Body of pancreas (tissue), 4 donors: ENCODE measurements around the gene KCNG4.

Experiments used
- CTCF ChIP-seq, 7 experiments: fragments of 450-650 bp in 4 of 7; fragments of 200-600 bp in 3 of 7; sonication (generic) in 3 of 7; IDR thresholded peaks; one replicate each; pipeline ENCODE4 v1.5.1; 2016 to 2019; ENCODE audit warnings: antibody characterized with exemption in 7 of 7
- POLR2A ChIP-seq, 3 donors: fragments of 450-650 bp; IDR thresholded peaks; one replicate each; pipeline ENCODE4 v1.6.1; 2016; ENCODE audit warnings: antibody characterized with exemption in 3 of 3, mild to moderate bottlenecking in 2 of 3

GRCh38 chr16:84191466-84191865 lies 48.3 kb downstream of the KCNG4 start:
- no peak for TF ChIP-seq CTCF (IDR thresholded peaks at IDR 0.05)
- no peak for TF ChIP-seq POLR2A (IDR thresholded peaks at IDR 0.05)
